Renal cortical epithelial cell (primary cell): ENCODE measurements around the gene OR4B1. TPM values are rescaled to one million over a fixed set of nuclear protein-coding genes. Genes with fewer than 3 reads are reported as not detected.

ENCODE experiments used
- DNase-seq: peaks from one replicate; pipeline ENCODE4 v3.0.0-alpha.2; 2011; ENCODE audit warnings: low read depth
- total RNA-seq: library from RNA; depleted of rRNA; stranded (reverse); fragments of >200 nt; gene quantifications from 2 replicates; pipeline ENCODE4 v1.2.3, GENCODE V29; 2014

Gene OR4B1
- total RNA-seq, 1 donor from 2014 or later = not detected

DNA sequence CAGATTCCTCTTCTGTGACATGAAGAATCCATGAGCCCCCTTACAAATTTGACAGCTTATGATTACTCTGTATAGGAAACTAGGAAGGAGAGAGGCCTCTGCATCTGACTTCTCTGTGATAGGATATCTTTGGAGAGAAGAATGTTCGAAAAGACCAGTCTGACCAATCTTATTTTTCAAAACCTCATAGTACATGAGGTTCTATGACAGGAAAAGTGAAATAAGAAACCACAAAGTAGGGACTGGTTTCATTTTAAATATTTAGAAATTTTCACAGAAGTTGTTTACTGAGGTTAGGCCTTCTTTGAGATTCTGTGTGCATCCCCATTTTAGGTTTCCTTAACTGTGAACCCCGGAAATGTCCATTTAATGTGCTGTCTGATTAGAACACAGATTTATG, 45.0 kb downstream of the OR4B1 start:
- no peak for DNase-seq

DNA sequence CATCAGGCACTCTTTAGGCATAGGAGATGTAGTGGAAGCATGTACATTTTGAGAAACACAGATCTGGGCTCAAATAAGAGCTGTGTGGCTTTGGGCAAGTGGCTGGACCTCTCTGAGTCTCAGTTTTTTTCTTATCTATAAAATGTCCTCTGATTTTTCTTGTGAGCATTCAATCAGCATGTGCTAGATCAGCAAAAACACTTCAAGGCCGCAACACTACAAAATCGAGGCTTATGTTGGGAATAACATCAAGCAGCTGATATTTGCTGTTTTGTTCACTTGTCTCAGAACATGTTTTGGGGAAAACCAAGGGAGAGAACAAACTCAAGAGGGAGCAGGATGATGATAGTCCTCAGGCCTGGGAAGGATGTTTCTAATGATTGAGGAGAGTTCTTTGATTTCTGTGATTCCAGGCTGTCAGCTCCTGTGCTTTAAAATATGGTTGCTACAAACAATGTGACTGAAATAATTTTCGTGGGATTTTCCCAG, 46.9 kb downstream of the OR4B1 start, which contains the start of gene OR4X1:
OR4X1 (plus strand) TSS at position 439 of the 489 bp plus-strand sequence; CDS start at position 439, 0 bp downstream.
- DNase-seq = no peak

Other genes with a start within 250 kb of the OR4B1 start
- 120 and 214 TPM in 2 replicates for gene PTPRJ, start 236.3 kb upstream of the OR4B1 start, total RNA-seq
- gene OR4X2, start 28.3 kb downstream of the OR4B1 start, total RNA-seq = not detected in 2 replicates
- gene OR4X1, start 47.1 kb downstream of the OR4B1 start, total RNA-seq = not detected in 2 replicates
- gene OR4S1, start 89.4 kb downstream of the OR4B1 start, total RNA-seq = not detected in 2 replicates
- not detected in 2 replicates for gene OR4C3, start 108.1 kb downstream of the OR4B1 start, total RNA-seq
- gene OR4C5, start 149.7 kb downstream of the OR4B1 start, total RNA-seq = not detected in 2 replicates